ENCODE measurements around the gene TENM4. TPM values are rescaled to one million over a fixed set of nuclear protein-coding genes. Genes with fewer than 3 reads are reported as not detected.

TENM4 gene
- total RNA-seq, 4 donors from 2014 or later: 7.7 to 39.3 (median 16.1) TPM

GRCh38 chr11:79369055-79369454, 71.8 kb downstream of the TENM4 start:
- Histone ChIP-seq H3K36me3 (no peaks in the 10 kb centered on the region), H3K27me3 (peaks cover 0 to 6% (median 0%) of the 10 kb centered on the region in 4 donors), H3K27ac (no peak overlapping the region), H3K9me3 (no peaks in the 10 kb centered on the region), H3K4me3 (no peak overlapping the region), H3K4me1 (no peaks in the 10 kb centered on the region)
- no peak for TF ChIP-seq CTCF (IDR thresholded peaks at IDR 0.05)
- TF ChIP-seq POLR2A (IDR thresholded peaks at IDR 0.05): no peak
- intact Hi-C loops (cut with DNase I): no loop called here
- WGBS, 2 donors: 81 to 86% methylated on average over 5 of the region's 5 CpGs
- no peak for DNase-seq

DNA sequence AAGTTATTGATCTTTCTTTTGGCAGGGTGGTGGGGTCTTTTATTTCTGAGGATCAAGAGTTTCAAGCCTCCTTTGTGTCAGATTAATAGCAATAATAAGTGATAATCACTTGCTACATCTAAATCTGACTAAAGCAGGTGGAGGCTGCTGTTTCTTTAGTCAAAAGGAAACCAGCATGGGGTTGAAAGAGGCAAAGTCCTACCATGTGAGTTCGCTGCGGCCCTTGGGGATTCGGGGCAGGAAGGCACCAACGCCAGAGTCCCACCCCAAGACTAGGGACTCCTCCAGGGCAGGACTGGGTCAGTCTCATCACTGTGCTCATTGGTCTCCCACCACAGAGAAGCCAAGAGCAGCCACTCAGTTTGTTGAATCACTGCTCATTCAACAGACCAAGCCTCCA, 73.0 kb downstream of the TENM4 start:
- Histone ChIP-seq H3K27ac (no peak overlapping the region), H3K4me1 (no peaks in the 10 kb centered on the region), H3K9me3 (no peaks in the 10 kb centered on the region), H3K36me3 (no peaks in the 10 kb centered on the region), H3K27me3 (peaks cover 0 to 6% (median 0%) of the 10 kb centered on the region in 4 donors), H3K4me3 (no peak overlapping the region)
- intact Hi-C loops (cut with DNase I): no loop called here
- TF ChIP-seq POLR2A (IDR thresholded peaks at IDR 0.05) (no peak), CTCF (IDR thresholded peaks at IDR 0.05) (no peak)
- 83% methylated on average over 4 of the region's 4 CpGs; no CpG with 5 or more reads in 1 of the 2 donors for WGBS, 2 donors
- DNase-seq: no peak

DNA sequence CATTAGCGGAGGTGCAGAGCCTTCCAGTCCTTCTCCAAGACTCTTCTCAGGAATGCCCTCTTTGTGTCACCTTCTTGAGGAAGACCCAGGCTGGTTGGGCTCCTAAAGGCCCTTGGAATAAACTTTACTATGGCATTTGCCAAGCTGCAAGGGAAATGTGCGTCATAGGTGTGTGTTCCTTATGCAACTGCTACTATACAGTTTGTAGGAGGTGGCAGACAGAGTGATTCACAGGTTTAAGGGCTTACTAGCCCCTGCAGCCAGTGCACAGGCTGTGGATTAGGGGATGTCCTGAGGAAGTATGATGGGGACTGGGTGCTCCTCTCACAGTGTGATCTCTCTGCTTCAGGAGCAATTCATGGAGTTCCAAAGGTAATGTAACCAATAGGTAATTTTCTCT, 74.6 kb downstream of the TENM4 start:
- intact Hi-C loops (cut with DNase I): no loop called here
- Histone ChIP-seq H3K4me3 (no peak overlapping the region), H3K27ac (no peak overlapping the region), H3K27me3 (peaks cover 0 to 6% (median 0%) of the 10 kb centered on the region in 4 donors), H3K4me1 (no peaks in the 10 kb centered on the region), H3K9me3 (no peaks in the 10 kb centered on the region), H3K36me3 (no peaks in the 10 kb centered on the region)
- TF ChIP-seq POLR2A (IDR thresholded peaks at IDR 0.05) (no peak), CTCF (IDR thresholded peaks at IDR 0.05) (no peak)
- no peak for DNase-seq
- 80 to 89% methylated on average over 1 to 2 of the region's 2 CpGs for WGBS, 2 donors

DNA sequence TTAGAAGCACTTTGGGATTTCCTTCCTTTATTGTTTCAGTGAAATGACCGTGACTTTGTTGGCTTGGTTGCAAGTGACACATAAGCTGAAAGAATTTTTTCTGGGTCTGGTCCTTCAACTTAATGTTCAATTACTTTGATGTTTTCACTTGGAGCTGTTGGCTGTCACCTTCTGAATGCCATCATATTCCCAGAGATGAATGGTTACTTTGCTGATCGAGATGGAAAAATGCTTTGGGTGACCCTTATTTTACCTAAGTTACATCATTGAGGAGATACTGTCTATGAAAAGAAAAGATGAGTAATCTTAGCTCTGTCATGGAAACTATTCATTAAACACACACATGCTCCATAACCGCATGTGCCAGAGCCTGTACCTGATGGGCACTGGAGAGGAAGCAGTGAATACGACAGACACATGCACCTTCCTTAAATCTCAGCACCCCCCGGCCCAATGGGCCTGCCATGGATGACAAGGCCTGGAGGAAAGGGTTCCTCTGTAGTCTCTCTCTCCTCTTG, 76.9 kb downstream of the TENM4 start:
- intact Hi-C loops (cut with DNase I): no loop called here
- H3K4me3 ChIP-seq: no peak overlapping the region
- no peaks in the 10 kb centered on the region for H3K36me3 ChIP-seq
- no peak overlapping the region for H3K27ac ChIP-seq
- TF ChIP-seq POLR2A (IDR thresholded peaks at IDR 0.05): no peak
- TF ChIP-seq CTCF (IDR thresholded peaks at IDR 0.05): no peak
- H3K4me1 ChIP-seq: no peaks in the 10 kb centered on the region
- WGBS, 2 donors: 41 to 54% methylated on average over 5 of the region's 5 CpGs
- no peaks in the 10 kb centered on the region for H3K9me3 ChIP-seq
- no peaks in the 10 kb centered on the region for H3K27me3 ChIP-seq
- DNase-seq: no peak

GRCh38 chr11:79363256-79363655, 77.6 kb downstream of the TENM4 start:
- Histone ChIP-seq H3K36me3 (no peaks in the 10 kb centered on the region), H3K4me3 (no peak overlapping the region), H3K27ac (no peak overlapping the region), H3K4me1 (no peaks in the 10 kb centered on the region), H3K9me3 (no peaks in the 10 kb centered on the region), H3K27me3 (no peaks in the 10 kb centered on the region)
- no peak for DNase-seq
- intact Hi-C loops (cut with DNase I): no loop called here
- WGBS, 2 donors: 84 to 88% methylated on average over 4 of the region's 4 CpGs
- TF ChIP-seq POLR2A (IDR thresholded peaks at IDR 0.05) (no peak), CTCF (IDR thresholded peaks at IDR 0.05) (no peak)
